Endothelial cell of umbilical vein (primary cell): Measurements from ENCODE around the gene NMT1.

Experiments
- EZH2 ChIP-seq: IDR thresholded peaks from 2 replicates; pipeline ENCODE4 v1.6.1; 2012; ENCODE audit warnings: borderline replicate concordance, low read depth, mild to moderate bottlenecking, moderate library complexity, low read length, inconsistent platforms; ENCODE audit not compliant: severe bottlenecking
- GATA2 ChIP-seq: IDR thresholded peaks from 2 replicates; pipeline ENCODE4 v1.7.0; 2011; ENCODE audit warnings: low read depth, mild to moderate bottlenecking, moderate library complexity, mixed read lengths, low read length; ENCODE audit not compliant: insufficient read length, insufficient read depth
- JUN ChIP-seq: IDR thresholded peaks from 2 replicates; pipeline ENCODE4 v1.6.1; 2011; ENCODE audit warnings: borderline replicate concordance, low read depth; ENCODE audit not compliant: insufficient read length, insufficient read depth
- MYC ChIP-seq: IDR thresholded peaks from one replicate; pipeline ENCODE4 v1.6.1; 2011; ENCODE audit warnings: mild to moderate bottlenecking, low read depth, low read length
- POLR2A ChIP-seq: IDR thresholded peaks from 2 replicates; pipeline ENCODE4 v1.6.1; 2012; ENCODE audit warnings: low read depth, mild to moderate bottlenecking, control low read depth, low read length
- POLR2AphosphoS5 ChIP-seq: IDR thresholded peaks from 2 replicates; pipeline ENCODE4 v1.6.1; 2012; ENCODE audit warnings: low read depth, mild to moderate bottlenecking, control low read depth, low read length, moderate library complexity; ENCODE audit not compliant: insufficient read depth
- TF ChIP-seq, protein P1 (sequence below), 2 donors: IDR thresholded peaks; 1 replicate in 1 of 2; 2 replicates in 1 of 2; pipeline ENCODE4 v1.5.1; 2011; ENCODE audit warnings: low read length in 2 of 2, mild to moderate bottlenecking in 2 of 2, moderate library complexity in 2 of 2, control low read depth in 1 of 2, inconsistent platforms in 1 of 2, low read depth in 1 of 2; ENCODE audit not compliant: insufficient read depth in 1 of 2; ENCODE audit errors: extremely low read depth in 1 of 2
- TF ChIP-seq, protein P2 (sequence below): IDR thresholded peaks from 2 replicates; pipeline ENCODE4 v1.6.1; 2011; ENCODE audit not compliant: insufficient read depth, insufficient read length

DNA sequence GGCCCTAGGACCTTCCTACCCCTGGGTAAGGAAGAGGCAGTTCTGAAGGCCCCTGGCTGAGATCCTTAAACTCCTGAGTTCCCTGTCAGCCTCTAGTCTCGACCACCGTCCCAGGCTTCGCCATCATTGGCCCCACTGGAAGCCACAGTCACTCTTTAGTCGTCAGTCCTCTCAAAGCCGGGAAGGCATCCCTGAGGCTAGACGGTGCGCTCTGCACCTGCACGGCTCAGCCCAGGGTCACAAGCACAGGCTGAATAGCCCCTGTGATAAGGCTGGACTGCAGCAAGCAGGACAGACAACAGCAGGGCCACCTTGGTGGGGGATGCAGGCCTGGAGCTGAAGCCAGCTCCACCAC, 83.9 kb downstream of the NMT1 start:
- TF ChIP-seq GATA2 (no peak), POLR2A (no peak), JUN (no peak), EZH2 (no peak), POLR2AphosphoS5 (no peak), MYC (no peak)
- TF ChIP-seq, protein P1, sequence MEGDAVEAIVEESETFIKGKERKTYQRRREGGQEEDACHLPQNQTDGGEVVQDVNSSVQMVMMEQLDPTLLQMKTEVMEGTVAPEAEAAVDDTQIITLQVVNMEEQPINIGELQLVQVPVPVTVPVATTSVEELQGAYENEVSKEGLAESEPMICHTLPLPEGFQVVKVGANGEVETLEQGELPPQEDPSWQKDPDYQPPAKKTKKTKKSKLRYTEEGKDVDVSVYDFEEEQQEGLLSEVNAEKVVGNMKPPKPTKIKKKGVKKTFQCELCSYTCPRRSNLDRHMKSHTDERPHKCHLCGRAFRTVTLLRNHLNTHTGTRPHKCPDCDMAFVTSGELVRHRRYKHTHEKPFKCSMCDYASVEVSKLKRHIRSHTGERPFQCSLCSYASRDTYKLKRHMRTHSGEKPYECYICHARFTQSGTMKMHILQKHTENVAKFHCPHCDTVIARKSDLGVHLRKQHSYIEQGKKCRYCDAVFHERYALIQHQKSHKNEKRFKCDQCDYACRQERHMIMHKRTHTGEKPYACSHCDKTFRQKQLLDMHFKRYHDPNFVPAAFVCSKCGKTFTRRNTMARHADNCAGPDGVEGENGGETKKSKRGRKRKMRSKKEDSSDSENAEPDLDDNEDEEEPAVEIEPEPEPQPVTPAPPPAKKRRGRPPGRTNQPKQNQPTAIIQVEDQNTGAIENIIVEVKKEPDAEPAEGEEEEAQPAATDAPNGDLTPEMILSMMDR (IDR thresholded peaks at IDR 0.05; ENCODE audit: extremely low read depth in 1 of 2, insufficient read depth in 1 of 2, low read depth in 1 of 2, low read length in 2 of 2): no peak
- TF ChIP-seq, protein P2, sequence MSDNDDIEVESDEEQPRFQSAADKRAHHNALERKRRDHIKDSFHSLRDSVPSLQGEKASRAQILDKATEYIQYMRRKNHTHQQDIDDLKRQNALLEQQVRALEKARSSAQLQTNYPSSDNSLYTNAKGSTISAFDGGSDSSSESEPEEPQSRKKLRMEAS: no peak
